Cortex of kidney (tissue), 1 donor: Measurements from ENCODE around the gene PTPRN2.

Source experiments
- DNase-seq: peaks from one replicate; lab custom pipeline; 2025; lab: John Stamatoyannopoulos, UW

PTPRN2 gene

GRCh38 chr7:157886711-157887110 is 700.9 kb downstream of the PTPRN2 start:
- DNase-seq: no peak

- no peak for DNase-seq
Observed at GRCh38 chr7:157886266-157886665, 701.4 kb downstream of the PTPRN2 start.

GRCh38 chr7:157885140-157885539 is 702.5 kb downstream of the PTPRN2 start:
- no peak for DNase-seq

GRCh38 chr7:157884461-157885062 is 703.1 kb downstream of the PTPRN2 start:
- no peak for DNase-seq

- DNase-seq: no peak
Observed at GRCh38 chr7:157881048-157881771, 706.4 kb downstream of the PTPRN2 start.

GRCh38 chr7:157879391-157879790 is 708.2 kb downstream of the PTPRN2 start:
- DNase-seq: no peak

GRCh38 chr7:157877298-157878090 is 710.1 kb downstream of the PTPRN2 start:
- no peak for DNase-seq

GRCh38 chr7:157876469-157877285 is 710.9 kb downstream of the PTPRN2 start:
- no peak for DNase-seq

GRCh38 chr7:157875230-157876179 is 712.1 kb downstream of the PTPRN2 start:
- no peak for DNase-seq

- DNase-seq: no peak
Observed at GRCh38 chr7:157874870-157875229, 712.8 kb downstream of the PTPRN2 start.

GRCh38 chr7:157874208-157874816 is 713.3 kb downstream of the PTPRN2 start:
- DNase-seq: no peak

- DNase-seq: no peak
Observed at GRCh38 chr7:157873664-157874063, 714.0 kb downstream of the PTPRN2 start.

- DNase-seq: no peak
Observed at GRCh38 chr7:157873181-157873580, 714.4 kb downstream of the PTPRN2 start.

GRCh38 chr7:157872447-157872846 is 715.2 kb downstream of the PTPRN2 start:
- DNase-seq: no peak

- DNase-seq: no peak
Observed at GRCh38 chr7:157871681-157872080, 715.9 kb downstream of the PTPRN2 start.

GRCh38 chr7:157870644-157871290 is 716.9 kb downstream of the PTPRN2 start:
- no peak for DNase-seq

- no peak for DNase-seq
Observed at GRCh38 chr7:157869793-157870192, 717.8 kb downstream of the PTPRN2 start.

GRCh38 chr7:157867685-157868305 is 719.8 kb downstream of the PTPRN2 start:
- DNase-seq: no peak

GRCh38 chr7:157866336-157866924 is 721.2 kb downstream of the PTPRN2 start:
- DNase-seq: no peak
